OCI-M1 (cell line): ENCODE measurements around the gene PYGB.

Experiments
- DNase-seq: peaks from one replicate; lab custom pipeline; 2025; lab: John Stamatoyannopoulos, UW

The PYGB gene

DNA sequence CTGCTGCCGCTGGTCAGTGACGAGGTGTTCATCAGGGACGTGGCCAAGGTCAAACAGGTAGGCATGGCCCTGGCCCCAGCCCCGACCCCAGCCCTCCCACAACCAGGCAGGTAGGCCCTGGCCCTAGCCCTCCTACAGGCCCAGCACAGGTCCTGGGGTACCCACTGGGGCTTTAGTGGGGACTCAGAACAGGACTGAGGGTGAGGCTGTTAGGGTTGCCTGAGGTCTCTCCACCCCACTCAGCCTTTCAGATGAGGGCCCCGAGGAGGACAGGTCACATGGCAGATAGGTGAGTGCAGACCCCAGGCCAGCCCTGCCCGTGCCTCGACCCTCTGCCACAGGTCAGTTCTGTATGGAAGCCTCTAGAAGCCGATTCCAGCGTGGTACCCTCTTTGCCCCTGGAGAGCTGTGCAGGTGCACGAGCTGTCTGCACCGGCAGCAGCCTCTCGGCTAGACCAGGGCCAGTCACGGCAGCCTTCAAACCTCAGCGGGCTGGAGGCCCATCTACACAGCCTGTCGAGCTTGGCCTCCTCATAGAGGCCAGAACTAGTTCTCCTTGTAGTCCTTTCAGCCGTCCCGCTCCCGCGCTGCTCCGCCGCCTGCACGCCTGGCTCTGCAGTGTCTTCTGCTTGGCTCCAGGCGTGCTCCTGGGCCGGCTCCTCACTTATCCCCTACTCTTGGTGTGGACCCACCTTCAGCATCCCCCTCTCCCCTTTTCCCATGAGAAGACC is 35.5 kb downstream of the PYGB start:
- DNase-seq = no peak

DNA sequence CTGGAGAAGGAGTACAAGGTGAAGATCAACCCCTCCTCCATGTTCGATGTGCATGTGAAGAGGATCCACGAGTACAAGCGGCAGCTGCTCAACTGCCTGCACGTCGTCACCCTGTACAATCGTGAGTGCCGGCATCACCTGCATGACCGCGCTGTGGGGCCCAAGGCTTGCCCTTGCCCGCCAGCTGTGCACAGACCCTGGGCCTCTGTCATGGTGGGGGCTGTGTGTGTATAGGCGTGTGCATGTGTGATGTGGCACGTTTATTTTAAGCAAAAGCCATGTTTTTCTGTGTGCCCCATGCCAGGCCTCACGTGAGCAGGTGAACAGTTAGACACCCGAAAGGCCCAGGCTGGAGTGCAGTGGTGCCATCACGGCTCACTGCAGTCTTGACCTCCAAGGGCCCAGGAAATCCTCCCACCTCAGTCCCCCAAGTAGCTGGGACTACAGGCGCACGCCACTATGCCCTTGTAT is 36.3 kb downstream of the PYGB start:
- no peak for DNase-seq

DNA sequence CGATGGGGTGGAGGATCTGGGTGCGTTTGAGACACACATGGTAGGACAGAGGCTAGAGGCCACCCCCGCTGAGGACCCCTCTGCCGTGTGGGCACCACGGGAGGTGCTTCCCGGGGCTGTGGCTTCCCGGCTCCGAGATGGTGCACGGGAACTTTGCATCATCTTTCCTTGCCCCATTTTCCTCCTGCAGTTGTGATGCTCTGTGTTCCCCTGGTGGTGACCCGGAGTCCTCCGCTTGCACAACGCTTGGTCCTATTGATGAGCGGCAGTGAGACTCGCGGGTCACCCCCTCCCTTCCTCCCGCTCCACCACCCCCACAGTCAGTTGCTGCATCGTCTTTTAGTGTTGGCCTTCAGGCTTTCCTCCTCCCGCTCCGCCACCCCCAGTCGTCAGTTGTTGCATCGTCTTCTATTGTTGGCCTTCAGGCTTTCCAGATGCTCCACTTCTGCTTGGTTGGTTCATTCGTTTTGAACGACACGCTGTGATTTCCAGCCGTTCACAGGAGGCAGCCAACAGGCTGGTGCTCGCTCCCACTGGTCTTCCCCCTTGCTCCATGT is 37.3 kb downstream of the PYGB start:
- no peak for DNase-seq

DNA sequence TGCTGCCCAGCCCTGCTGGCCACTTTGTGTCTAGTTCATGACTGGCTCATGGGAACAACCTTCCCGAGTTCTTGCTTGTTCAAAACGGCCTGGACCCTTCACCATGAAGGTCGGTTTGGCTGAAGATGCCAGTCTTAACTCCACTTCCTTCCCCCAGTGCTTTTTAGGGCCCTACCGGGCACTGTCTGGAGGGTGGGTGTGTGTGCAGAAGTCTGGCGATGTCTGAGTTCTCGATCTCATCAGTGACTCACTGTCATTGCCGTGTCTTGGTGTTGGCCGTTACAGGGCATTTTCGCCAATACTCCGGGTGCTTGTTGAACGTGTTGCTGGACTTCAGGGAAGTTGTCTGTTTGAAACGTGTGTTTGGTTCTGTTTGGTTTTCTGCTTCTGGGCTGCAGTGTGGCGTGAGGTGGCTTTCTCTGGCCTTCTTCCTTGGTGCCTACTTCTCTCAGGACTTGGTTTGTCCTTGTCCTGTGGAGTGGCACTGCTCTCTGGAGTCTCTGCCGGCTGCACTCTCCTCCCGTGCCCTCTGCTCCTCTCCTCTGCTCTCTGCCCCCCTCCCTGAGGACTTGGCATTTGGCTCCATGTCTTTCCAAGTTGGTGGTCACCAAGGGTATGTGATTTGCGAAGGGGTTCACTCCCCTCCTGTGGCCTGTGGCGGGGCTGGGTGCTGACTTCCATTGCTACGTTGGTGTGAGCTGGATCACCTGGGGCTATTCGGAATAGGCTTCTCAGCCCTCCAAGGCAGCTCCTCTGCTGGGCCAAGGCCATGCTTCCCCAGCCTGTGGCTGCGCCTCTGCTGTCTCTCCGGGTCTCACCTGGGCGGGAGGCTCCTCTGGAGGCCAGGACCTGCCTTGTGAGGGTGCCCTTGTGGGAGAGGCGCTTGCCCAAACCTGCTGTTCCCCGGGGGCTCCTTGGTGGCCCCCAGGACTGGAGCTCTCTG is 38.2 kb downstream of the PYGB start:
- no peak for DNase-seq

DNA sequence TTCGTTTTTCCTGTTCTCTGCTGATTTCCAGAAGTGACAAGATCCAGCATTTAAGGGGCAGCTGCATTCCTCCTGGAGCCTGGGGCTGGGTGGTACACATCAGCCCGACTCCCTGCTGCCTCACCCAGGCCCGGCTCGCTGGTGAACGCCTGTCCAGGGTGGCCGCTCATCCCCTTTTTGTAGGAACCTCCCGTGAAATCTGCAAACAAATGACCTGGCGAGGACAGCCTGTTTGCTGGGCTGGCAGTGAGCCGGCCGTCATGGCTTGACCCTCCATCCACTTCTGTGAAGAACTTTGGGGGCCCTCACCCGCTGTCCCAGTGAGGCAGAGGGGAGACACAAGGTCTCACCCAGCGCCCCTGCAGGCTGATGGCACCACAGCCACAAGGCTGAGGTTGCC is 39.0 kb downstream of the PYGB start:
- DNase-seq = no peak

DNA sequence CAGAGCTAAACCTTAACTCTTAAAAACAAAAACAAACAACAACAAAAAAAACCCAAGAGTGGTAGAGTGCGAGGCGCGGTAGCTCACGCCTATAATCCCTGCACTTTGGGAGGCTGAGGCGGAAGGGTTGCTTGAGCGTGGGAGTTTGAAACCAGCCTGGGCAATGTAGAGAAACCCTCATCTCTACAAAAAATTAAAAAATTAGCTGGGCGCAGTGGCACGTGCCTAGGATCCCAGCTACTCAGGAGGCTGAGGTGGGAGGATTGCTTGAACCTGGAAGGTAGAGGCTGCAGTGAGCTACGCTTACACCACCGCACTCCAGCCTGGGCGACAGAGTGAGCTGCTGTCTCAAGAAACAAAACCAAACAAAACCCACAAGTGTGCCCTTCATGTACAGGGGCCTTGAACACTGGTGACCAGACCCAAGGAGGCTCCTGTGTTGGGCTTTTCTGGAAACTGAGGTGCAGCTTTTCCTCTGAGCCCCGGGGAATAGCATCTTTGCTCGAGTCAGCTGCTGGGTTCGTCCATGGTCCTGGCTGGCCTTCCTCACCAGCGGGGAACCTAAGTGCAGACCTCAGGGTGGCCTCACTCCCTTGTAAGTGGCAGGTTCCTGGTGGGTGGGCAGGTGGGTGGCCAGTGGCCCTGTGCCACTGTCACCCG is 39.9 kb downstream of the PYGB start:
- DNase-seq = no peak

DNA sequence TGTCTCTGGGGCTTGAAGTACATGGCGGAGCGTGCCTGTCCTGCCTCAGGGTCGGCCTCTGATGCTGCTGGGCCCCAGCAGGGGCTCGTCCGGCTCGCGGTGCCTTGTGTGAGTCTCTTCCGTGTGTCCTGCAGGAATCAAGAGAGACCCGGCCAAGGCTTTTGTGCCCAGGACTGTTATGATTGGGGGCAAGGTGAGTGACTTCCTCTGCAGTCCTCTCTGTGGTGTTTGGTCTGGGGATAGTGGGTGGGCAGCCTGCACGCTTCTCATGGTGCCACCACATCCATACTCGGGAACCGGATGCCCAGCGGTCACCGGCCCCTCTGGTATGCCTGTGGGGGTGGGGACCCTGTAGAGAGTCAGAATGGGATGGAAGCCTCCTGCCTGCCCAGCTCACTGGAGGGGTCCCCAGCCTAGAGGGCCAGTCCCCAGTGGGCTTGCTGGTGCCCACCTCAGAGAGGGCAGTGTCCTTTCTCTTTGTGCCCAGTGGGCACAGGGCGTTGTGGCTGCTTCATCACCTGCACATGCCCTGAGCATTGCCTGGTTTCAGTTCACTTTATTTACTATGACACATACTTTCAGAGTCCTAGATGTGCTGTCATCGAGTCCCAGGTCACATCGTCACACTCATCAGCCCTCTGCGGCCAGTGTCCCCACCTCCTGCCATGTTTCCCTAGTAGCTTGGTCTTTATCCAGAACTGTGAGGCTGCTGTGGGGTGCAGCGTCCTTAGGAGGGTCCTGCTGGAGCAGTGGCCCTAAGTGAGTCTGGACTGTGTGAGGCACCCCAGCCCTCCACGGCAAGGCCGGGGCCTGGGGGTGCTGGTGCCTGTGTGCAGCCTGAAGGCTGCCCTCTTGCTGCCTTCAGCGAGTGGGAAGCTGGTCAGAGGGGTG is 40.7 kb downstream of the PYGB start:
- no peak for DNase-seq

DNA sequence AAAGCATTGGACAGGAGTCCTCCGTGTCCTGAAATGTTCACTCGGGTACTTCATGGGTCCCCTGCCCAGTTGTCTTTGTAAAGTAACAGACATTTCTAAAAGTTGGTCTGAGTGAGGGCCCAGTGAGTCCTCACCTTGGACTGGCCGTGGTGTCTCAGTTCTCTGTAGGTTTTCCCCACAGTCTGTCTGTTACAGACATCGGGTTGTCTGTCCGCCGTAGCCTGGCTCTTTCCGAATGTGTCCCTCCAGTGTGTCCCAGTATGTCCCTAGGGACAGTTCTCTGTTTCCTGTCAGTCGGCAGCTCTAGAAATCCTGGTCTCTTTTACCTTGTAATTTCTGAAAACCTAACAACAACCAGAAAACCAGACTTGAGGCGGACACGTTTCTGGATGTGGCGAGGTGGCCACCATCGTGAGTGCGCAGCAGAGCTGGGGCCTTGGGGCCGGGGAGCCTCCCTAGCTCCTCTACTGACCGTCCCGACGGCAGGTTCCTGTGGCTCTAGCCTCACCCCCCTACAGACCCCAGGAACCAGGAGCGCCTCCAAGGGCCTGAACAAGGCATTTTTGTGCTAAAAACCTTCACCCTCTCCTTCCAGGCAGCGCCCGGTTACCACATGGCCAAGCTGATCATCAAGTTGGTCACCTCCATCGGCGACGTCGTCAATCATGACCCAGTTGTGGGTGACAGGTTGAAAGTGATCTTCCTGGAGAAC is 42.2 kb downstream of the PYGB start:
- no peak for DNase-seq

DNA sequence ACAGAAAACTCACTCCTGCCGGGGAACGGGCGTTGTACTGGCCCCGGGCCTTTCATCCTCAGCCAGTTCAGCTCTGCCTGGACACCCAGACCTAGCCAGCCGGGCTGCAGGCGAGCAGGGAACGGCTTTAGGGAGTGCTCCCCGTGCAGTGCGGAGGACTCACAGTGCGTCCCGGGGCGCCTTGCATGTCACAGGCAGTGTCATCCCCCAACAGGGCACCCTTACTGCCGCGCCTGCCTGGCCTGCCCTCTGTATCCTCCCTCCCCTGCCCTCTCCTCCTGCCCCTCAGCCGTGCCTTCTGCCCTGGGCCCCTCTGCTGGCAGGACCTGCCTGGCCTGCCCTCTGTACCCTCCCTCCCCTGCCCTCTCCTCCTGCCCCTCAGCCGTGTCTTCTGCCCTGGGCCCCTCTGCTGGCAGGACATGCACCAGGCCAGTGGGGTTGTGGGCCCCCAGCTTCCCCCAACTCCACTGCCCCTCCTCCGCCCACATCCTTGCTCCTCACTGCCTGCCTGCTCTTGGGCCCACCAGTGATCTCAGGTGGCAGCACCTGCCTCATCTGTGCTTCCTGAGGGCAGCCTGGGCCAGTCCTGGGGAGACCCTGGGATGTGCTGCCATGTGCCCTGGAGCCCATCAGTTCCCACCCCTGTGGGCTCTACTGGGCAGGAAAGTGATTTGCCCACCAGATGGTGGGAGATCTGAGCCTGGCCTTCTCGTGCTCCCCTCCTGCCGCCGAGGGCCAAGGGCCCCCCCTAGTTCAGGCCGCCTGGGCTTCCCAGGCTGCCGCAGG is 43.0 kb downstream of the PYGB start:
- no peak for DNase-seq

DNA sequence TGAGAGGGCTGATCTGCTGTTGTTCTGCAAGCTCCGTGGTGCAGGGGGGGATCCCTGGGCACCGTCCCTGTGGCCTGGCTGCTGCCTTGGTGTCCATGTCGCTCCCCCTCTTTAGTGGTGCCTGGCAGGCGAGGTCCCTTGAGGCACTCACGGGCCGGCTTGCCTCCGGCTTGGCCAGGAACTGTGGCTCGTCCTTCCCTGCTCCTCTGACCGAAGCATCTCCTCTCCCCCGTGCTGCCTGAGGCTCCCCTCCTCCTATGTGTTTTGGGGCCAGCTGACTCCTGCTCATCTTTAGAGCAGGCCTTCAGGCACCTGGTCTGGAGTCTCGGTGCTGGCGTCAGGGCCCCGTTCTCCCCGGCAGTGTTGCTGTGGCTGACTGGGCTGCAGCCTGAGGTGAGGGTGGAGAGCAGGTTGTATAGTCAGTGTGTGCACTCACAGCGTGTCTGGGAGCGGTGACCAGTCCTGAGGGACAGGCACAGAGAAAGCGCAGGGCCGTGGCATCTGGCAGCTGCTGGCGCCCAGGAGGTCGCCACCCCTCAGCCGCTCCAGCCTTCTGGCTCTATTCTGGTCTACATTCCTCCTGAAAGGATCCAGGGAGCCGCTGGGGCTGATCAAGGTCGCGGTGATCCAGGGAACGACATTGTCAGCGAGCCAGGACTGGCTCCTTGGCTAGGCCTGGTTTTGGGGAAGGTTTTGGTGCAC is 43.7 kb downstream of the PYGB start:
- DNase-seq = no peak

DNA sequence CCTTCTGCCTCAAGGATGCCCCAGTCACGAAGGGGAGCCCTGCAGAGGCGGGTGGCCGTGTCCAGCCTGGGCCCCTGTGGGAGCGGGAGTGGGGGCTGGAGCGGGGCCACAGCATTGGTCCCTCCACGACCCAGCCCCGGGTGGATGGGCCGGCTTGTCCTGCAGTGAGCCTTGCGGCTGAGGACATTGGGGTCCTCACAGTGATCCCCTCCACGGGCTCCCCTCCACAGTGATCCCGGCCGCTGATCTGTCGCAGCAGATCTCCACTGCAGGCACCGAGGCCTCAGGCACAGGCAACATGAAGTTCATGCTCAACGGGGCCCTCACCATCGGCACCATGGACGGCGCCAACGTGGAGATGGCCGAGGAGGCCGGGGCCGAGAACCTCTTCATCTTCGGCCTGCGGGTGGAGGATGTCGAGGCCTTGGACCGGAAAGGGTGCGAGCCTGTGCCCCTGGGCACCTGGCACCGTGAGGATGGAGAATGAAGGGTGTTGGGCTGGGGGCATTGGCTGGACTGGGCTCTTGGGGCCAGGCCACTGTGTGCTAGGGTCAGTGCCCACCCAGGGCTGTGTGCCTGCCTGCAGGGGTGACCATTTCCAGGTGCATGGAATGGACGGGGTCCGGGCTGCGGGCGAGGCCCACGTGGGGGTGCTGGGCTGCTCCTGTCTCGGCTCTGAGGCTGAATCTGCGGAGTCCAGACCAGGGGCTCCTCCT is 44.4 kb downstream of the PYGB start:
- no peak for DNase-seq

DNA sequence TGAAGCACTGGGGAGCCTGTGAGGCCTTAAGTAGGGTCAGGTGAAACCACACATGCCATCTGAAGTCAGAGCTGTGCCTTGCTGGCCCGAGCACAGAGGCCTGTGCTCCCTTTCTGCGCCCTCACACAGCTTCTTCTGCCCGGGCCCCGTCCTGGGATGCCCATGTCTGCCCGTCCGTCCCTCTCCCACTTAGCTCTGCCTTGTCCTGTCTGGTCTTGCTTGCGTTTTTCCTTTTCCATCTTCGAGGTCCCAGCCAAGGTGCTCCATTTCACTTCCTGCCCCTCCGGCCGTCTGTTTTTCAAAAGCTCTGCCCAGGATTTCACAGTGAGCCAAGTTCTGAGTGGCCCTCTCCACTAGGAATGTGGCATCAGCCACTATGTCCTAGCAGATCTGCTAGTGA is 45.6 kb downstream of the PYGB start:
- no peak for DNase-seq

DNA sequence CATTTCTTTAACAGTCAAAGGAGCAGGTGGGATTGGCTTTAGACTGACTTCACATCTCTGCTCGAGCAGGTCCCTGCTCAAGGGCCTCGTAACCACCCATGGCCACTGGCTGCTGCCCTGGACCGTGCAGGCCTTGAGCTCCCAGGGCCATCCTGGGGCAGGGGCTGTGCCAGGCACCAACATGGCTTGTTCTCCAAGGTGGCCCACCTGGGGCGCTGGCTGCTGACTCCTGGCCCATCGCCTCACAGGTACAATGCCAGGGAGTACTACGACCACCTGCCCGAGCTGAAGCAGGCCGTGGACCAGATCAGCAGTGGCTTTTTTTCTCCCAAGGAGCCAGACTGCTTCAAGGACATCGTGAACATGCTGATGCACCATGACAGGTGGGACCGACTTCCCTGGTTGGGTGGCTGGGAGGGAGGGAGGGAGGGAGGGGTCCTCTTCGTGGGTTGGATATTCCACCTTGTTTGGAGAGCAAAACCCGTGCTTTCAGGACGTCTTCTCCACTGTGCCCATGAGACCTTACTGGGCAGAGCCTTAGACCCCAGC is 46.1 kb downstream of the PYGB start:
- no peak for DNase-seq

DNA sequence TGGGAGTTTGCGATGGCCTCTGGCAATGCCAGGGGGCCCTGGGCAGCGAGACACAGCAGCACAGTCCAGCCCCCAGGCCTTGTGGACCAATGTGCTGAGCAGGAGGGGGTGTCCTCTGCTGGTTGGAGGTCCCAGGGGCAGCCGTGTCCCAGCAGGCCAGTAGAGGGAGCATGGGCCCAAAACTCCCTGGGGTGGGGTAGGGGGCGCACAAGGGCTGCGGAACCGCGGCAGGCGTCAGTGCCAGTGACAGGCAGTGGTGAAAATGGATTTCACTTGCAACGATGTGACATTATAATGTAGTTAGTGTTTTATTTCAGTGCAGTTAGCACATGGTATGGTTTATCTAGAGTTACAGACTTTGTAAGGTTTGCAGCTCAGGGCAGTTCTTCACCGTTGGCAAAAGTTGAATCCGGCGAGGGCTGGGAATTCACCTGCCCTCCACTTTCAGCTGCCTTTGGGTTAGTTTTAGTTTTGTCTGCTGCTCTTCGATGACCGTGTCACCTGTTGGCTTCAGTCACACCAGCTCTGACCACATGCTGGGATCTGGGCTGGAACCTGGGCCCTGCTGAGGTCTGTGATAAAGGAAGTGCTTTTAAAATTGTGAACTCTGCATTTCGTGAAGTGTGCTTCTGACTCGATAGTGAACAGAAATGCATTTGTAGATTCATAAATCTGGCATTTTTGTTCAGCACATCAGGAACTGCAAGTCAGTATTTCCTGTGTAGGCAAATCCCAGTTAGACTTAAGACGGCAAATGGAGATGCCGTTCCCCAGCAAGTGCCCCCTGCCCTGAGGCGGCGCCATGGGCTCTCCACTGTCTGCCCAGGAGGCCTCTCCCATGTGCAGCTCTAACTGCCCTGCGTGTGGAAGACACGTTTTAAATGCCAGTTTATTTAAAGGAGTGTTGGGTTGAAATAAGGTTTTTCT is 46.8 kb downstream of the PYGB start:
- DNase-seq = peak; percentile 79

DNA sequence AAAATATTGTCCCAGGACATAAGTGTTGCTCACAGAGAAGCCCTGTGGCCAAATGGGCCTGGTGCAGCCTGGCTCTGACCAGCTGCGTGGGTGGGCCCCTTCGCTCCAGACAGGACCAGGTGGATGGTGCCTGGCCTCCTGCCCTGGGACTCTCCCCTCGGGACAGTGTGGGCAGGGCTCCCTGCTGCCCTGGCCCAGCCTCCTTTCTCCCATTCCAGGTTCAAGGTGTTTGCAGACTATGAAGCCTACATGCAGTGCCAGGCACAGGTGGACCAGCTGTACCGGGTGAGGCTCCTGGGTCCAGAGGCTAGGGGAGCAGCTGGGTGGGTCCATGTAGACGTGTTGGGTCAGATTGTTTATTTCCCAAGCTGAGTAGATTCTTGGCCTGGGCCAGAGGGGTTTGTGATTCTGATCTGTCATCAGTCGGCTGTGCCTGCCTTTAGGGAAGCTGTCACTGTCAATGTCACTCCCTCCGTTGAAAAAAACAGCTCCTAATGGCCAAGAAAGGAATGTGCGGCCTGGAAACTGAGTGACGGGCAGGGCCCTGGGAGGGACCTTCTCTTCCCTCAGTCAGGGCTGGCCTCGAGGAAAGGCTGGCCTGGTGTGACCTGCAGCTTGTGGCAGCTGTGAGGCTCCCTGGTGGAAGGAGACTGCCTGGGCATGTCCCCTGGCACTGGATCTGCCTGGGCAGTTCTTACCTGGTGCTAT is 47.7 kb downstream of the PYGB start:
- no peak for DNase-seq
